GM10248 (cell line): ENCODE measurements around the gene SPATA6L.

Experiments used
- CTCF ChIA-PET: fragments of 300-600 bp; sonication (Branson Sonifier 250); formaldehyde crosslinking; extraction: SDS; loops from one replicate; lab custom pipeline; 2021; ENCODE audit warnings: antibody characterized with exemption; lab: Yijun Ruan, JAX
- POLR2A ChIA-PET: fragments of 350-650 bp; sonication (Branson Sonifier 250); formaldehyde crosslinking; extraction: SDS; loops from one replicate; lab custom pipeline; 2020; ENCODE audit warnings: antibody characterized with exemption; lab: Yijun Ruan, JAX
- DNase-seq: peaks from one replicate; pipeline ENCODE4 v3.0.0; 2012; ENCODE audit errors: extremely low spot score
- TF ChIP-seq, protein P1 (sequence below): IDR thresholded peaks from 2 replicates; pipeline ENCODE4 v1.5.1; 2012; ENCODE audit warnings: mild to moderate bottlenecking, low read depth; ENCODE audit errors: extremely low read depth, missing control alignments, control extremely low read depth

SPATA6L gene

DNA sequence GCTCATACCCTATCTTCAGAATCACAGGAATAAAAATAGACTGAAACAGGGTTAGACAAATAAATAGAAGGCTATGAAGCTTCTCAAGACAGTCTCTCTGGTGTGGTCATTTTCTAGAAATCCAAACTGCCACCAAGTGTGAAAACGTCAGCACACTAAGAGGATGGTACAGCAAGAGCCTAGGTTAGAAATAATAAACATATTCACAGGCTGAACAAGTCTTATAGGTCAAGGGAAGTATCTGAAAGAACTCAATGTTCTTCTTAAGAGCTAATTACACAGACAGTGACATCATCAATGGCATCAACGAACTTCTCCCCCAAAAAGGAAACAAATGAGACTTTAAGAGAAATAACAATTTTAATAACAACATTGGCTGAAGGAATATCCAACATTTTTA is 26.9 kb downstream of the SPATA6L start:
- TF ChIP-seq, protein P1, sequence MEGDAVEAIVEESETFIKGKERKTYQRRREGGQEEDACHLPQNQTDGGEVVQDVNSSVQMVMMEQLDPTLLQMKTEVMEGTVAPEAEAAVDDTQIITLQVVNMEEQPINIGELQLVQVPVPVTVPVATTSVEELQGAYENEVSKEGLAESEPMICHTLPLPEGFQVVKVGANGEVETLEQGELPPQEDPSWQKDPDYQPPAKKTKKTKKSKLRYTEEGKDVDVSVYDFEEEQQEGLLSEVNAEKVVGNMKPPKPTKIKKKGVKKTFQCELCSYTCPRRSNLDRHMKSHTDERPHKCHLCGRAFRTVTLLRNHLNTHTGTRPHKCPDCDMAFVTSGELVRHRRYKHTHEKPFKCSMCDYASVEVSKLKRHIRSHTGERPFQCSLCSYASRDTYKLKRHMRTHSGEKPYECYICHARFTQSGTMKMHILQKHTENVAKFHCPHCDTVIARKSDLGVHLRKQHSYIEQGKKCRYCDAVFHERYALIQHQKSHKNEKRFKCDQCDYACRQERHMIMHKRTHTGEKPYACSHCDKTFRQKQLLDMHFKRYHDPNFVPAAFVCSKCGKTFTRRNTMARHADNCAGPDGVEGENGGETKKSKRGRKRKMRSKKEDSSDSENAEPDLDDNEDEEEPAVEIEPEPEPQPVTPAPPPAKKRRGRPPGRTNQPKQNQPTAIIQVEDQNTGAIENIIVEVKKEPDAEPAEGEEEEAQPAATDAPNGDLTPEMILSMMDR, result no peak
- ChIA-PET CTCF (interaction anchor here (1.1 to 2.7 kb wide), 17 partner anchors 12 to 906 kb away, joined by 3 to 17 read pairs (median 5); partner anchors contain the start of gene CDC37L1), POLR2A (no interaction called here)
- no peak for DNase-seq

GRCh38 chr9:4638968-4639367 is 27.3 kb downstream of the SPATA6L start:
- ChIA-PET CTCF (interaction anchor here (0.8 to 2.7 kb wide), 16 partner anchors 11 to 906 kb away, joined by 3 to 17 read pairs (median 6); partner anchors contain the start of gene CDC37L1), POLR2A (no interaction called here)
- no peak for DNase-seq
- TF ChIP-seq, protein P1, result no peak

GRCh38 chr9:4630836-4631235 is 35.4 kb downstream of the SPATA6L start:
- ChIA-PET POLR2A (no interaction called here), CTCF (no interaction called here)
- no peak for DNase-seq
- TF ChIP-seq, protein P1, result no peak

DNA sequence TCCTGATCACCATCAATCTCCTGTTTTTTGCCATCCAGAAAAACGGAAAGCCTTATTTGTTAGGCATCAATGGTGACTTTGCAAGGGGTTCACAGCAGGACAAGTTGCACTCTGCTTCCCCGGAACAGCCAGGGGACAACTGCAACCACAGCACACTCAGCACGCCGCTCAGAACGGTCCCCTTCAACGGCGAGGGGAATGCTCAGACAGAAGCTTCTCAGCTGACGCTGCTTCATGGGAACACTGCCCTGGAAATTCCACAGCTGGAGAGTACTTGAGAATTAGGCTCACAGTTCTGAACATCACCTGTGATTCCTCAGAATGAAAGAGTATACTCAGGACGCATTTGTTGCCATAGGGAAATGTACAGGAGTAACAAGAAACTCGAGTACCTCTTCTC is 44.3 kb downstream of the SPATA6L start:
- TF ChIP-seq, protein P1, result no peak
- DNase-seq, result no peak
- CTCF ChIA-PET, result interaction anchor here (1.0 to 2.7 kb wide), 4 partner anchors 9 to 57 kb away, joined by 3 to 15 read pairs (median 8); partner anchors contain the start of gene CDC37L1
- POLR2A ChIA-PET, result no interaction called here

DNA sequence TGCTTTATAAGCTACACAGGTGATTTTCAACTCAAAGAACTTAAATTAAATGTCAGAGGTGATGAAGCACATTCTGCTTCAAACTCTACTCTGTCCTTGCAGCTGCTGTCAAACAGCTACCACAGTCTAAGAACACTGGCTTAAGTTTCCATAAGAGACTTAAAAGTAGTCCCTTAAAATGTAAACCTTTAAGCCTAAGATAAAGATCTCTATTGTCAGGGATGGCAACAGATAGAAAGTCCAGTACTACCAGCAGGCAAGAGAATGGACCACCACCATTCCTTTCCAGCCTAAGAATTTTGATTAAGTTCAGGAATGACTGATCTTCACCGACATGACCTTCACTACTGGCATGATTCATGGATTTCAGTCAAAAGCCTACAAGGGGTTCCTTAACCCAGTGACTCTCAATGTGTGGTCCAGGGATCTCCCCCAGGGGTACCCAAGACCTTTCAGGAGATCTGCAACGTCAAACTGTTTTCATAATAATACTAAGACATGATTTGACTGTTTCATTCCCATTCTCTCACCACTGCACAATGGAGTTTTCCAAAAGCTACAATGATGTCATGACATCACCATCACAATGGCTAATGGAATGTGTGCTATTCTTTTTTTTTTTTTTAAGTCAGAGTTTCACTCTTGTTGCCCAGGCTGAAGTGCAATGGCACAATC is 45.3 kb downstream of the SPATA6L start:
- TF ChIP-seq, protein P1, result no peak
- ChIA-PET POLR2A (no interaction called here), CTCF (interaction anchor here (0.6 to 2.7 kb wide), 5 partner anchors 8 to 218 kb away, joined by 3 to 15 read pairs (median 4); no protein-coding TSS in a partner anchor)
- DNase-seq, result no peak

DNA sequence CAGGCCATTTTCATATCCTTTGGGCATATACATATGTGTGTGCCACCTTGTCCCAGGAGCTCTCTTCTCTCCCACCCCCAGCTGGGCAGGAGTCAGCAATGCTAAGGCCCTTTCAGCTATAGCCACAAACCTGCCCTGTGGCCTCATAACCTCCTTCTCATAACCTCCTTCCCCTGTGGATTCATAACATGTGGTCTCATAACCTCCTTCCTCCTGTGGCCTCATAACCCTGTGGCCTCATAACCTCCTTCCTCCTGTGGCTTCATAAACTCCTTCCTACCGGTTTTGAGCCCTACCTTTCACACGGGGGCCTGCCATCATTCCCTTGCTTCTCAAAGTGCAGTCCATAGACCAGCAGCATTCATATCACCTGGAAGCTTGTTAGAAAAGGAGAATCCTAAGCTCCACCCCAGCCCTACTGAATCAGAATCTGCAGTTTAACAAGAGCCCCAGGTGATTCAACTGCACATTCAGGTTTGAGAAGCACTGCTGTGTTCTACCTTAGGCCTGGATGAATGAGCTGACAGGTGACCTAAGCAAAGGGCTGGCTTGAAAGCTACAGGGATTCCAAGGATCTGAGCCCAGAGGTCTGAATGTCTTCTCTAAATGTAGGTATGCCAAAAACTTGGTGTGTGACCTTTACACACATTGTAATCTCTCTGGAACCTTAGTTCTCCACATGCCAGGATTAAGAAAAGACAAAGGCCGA is 46.1 kb downstream of the SPATA6L start:
- ChIA-PET CTCF (interaction anchor here (0.7 to 2.7 kb wide), 5 partner anchors 8 to 18 kb away, joined by 3 to 15 read pairs (median 4); no protein-coding TSS in a partner anchor), POLR2A (no interaction called here)
- no peak for DNase-seq

More for the DNA sequence above, 46.1 kb downstream of the SPATA6L start:
- TF ChIP-seq, protein P1, result no peak
